OCI-LY1 (cell line): Measurements from ENCODE around the gene PKNOX2.

Source experiments
- EZH2 ChIP-seq: fragments of 200-600 bp; sonication (generic), shearing (Covaris generic); IDR thresholded peaks from 2 replicates; pipeline ENCODE4 v1.8.0; 2017; ENCODE audit warnings: borderline replicate concordance, mixed run types, mild to moderate bottlenecking, antibody characterized with exemption, low read length, moderate library complexity, mixed read lengths
- TF ChIP-seq, protein P1 (sequence below): fragments of 200-600 bp; sonication (generic), shearing (Covaris generic); IDR thresholded peaks from 2 replicates; pipeline ENCODE4 v1.5.1; 2017; ENCODE audit warnings: mild to moderate bottlenecking, antibody characterized with exemption, low read length, moderate library complexity, mixed read lengths

- TF ChIP-seq, protein P1, sequence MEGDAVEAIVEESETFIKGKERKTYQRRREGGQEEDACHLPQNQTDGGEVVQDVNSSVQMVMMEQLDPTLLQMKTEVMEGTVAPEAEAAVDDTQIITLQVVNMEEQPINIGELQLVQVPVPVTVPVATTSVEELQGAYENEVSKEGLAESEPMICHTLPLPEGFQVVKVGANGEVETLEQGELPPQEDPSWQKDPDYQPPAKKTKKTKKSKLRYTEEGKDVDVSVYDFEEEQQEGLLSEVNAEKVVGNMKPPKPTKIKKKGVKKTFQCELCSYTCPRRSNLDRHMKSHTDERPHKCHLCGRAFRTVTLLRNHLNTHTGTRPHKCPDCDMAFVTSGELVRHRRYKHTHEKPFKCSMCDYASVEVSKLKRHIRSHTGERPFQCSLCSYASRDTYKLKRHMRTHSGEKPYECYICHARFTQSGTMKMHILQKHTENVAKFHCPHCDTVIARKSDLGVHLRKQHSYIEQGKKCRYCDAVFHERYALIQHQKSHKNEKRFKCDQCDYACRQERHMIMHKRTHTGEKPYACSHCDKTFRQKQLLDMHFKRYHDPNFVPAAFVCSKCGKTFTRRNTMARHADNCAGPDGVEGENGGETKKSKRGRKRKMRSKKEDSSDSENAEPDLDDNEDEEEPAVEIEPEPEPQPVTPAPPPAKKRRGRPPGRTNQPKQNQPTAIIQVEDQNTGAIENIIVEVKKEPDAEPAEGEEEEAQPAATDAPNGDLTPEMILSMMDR, result no peak
- TF ChIP-seq EZH2, result no peak
Measured at GRCh38 chr11:125155767-125156166, 8.8 kb upstream of the PKNOX2 start.
